Activated CD4-positive, alpha-beta T cell treated with anti-CD3 and anti-CD28 coated beads, Interleukin-2, amount 50 U/mL, for 16 hours (primary cell): ENCODE results near the gene CBX3.
"Not testable (repeated sequence)": the region's sequence is repeated elsewhere in the genome, so short reads cannot be mapped to it uniquely, and the experiment has no call there.

Source experiments
- DNase-seq: peaks from one replicate; pipeline ENCODE4 v3.0.0-alpha.2; 2020

CBX3 gene

DNA sequence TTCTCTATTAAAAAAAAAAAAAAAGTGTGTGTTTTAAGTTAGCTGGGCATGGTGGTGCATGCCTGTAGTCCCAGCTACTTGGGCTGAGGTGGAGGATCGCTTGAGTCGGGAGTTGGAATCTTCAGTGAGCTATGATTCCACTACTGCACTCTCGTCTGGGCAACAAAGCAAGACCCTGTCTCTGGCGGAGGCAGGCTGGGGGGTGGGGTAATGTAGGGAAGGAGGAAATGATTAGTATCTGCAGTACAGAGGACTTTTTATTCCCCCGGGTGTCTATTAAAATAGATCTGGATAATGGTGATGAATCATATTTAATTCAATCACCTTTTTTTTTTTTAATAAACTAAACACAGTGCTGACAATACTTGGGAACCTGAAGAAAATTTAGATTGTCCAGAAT lies 6.5 kb downstream of the CBX3 start:
- no peak for DNase-seq

DNA sequence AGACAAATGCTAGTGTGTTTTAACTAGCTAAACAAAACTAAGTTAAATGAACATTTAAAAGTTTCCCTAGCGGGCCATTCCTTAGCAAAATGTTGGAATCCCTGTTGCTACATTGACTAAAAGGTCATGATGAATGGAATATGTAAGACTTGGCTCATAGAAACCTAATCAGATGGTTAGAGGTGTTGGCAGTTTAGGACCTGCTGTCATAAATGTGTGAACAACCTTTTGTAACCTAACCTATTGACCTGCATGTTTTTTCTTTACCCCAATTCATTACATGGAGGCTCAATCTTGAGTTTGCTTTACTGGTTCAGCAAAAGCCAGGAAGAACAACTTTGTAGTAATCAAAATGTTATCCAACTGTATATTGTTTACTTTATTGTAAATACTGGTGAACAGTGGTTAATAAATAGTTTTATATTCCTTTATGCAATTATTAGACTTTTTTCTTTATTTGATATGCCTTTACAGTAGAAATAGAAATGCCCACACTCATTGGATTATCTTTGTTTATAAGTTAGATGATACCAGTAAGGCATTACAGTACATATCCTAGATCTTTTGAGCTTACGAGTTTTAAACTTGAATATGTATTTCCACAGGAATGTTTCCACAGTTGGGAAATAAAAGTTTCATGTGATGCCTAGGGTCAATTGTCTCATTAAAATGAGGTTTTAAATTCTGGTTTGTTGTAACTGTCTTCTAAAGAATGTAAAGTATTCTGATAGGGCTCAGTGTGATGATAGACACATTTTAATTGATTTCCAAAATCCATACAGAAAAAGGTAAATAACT lies 11.6 kb downstream of the CBX3 start:
- no peak for DNase-seq

DNA sequence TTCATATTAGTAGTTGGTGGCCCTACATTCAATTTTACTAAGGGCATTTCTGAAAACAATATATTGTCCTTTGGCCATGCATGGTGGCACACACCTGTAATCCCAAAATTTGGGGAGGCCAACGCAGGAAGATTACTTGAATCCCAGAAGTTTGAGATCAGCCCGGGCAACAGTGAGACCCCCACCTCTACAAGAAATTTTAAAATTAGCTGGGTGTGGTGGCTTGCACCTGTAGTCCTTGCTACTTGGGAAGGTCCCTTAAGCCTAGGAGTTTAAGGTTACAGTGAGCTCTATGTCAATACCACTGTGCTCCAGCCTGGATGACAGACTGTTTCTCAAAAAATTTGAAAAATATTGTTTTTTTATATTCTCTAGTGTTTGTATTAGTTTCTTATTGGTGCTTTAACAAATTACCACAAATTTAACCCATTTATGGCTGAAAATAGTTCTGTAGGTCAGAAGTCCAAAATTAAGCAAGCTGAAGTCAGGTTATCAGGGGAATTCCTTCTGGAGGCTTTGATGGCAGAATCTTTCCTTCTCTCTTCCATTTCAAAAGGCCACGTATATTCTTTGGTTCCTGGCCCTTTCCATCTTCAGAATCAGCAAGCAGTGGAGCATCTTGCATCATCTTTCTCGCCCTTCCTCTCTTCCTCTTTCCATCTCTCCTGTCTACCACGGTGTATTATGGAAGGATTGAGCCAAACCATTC lies 12.4 kb downstream of the CBX3 start:
- DNase-seq: no peak

DNA sequence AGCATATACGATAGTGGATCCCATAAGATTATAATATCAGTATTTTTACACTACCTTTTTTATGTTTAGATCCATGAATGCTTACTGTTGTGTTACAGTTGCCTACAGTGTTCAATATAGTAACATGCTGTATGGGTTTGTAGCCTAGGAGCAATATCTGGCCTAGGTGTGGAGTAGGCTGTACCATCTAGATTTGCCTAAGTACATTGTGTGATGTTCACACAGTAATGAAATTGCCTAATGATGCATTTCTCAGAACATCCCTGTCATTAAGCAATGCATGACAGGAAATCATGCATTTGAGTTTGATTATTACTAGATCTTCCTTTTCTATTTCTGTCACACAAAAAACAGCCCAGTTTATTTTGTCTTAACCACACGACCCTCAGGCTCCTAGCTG lies 14.5 kb downstream of the CBX3 start:
- DNase-seq: peak; percentile 41

DNA sequence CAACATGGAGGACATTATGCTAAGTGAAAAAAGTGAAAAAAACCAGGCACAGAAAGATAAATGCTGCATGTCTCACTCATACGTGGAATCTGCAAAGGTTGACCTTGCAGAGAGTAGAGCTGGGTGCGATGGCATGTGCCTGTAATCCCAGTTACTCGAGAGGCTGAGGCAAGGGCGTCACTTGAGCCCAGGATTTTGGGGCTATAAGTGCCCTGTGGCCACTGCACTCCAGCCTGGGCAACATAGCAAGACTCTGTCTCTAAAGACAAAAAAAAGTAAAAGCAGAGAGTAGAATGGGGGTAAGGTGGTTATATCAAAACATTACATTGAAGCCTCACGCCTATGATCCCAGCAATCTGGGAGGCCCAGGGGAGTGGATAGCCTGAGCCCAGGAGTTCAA lies 22.8 kb downstream of the CBX3 start:
- DNase-seq: no peak

DNA sequence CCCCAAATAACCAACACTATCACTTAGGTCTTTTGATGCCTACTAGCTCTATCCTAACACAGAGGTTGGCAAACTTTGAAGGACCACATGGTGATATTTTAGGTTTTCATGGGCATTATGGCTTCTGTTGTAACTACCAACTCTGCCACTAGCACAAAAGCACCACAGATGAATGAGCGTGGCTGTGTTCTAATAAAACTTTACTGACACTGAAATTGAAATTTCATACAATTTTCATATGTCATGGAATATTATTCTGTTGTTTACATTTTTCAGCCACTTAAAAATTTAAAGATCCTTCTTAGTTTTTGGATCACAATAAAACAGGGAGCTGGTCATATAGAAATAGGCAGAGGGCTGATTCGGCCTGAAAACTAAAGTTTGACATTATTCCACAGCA lies 26.4 kb downstream of the CBX3 start:
- DNase-seq: no peak

DNA sequence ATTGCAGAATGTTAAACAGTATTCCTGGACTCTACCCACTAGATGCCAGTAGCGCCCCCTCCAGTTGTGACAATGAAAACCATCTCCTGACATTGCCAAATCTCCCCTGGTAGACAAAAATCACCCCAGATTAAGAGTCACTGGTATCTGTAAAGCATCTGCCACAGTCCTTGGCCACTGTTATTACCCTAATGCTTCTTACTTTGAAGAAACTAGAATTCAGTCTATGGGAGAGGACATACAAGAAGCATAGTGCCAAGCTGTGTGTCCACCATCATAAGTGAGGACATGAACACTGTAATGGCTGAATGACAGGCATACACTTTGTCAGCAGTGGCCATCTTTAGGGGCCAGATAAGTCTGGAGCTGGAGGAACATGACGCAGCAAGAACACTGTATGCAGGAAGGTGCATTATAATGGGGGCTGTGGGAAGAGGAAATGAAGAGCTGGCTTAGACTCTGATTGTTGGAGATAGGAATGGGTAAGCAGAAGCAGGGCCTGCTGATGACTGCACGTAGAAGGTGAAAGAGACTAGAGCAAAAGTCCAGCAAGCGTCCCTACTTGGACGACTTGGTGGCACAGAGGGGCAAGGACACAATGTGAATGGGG lies 32.5 kb downstream of the CBX3 start:
- DNase-seq: no peak

DNA sequence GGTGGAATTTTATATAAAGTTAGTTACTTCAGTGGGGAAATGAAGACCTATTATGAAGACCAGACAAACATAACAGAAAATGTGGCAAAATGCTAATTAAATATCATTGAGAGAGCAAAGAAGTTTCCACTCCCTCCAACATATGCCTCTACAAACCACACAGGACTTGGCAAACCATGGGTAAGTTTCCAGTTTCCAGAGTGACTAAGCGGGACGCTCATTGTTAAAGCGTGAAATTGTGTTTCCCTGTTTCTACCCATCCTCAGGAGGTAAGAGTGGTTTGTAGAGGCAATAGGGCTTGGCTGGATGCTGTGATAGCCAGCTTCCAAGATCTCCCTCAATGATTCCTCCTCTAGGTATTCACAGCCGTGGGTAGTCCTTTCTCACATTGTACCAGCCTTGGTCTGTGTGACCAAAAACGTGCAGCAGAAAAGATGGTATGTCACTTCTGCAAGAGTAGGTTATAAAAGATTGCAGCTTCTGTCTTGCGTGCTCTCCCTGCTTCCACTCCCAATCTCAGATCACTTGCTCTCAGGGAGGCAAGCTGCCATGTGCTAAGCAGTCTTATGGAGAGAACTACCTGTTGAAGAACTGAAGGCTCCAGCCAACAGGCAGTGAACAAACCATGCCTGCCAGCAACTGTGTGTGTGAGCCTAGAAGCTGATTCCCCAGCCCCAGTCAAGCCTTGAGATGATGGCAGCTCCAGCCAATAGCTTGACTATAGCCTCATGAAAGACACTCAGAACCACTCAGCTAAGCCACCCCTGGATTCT lies 35.7 kb downstream of the CBX3 start:
- DNase-seq: no peak

DNA sequence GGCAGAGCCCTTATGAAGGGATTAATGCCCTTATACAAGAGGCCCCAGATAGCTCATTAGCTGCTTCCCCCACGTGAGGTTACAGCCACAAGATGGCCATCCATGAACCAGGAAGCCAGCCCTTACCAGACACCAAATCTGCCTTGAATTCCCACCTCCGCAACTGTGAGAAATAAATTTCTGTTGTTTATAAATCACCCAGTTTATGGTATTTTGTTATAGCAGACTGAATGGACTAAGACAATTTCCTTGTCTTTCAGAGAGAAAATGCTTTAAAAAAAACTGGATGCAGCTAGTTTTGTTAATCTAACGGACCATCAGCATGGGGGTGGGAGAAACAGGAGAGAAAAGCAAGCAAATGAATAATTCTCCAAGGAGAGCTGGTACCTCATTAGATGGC lies 36.5 kb downstream of the CBX3 start:
- no peak for DNase-seq

DNA sequence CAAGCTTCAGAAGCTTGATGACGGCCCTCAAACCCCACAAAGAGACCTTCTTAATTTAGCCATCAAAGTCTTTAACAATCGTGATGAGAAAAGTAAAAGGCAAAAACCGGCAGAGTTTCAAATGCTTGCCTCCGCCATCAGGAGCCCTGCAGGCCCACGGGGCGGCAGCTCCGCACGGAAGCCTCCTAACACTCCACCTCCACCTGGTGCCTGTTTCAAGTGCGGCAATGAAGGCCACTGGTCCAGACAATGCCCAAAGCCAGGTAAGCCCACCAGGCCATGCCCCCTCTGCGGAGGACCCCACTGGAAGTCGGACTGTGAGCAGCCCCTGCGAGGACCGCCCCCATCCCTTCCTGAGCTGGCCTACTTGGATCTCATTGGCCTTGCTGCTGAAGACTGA lies 43.6 kb downstream of the CBX3 start:
- no peak for DNase-seq

DNA sequence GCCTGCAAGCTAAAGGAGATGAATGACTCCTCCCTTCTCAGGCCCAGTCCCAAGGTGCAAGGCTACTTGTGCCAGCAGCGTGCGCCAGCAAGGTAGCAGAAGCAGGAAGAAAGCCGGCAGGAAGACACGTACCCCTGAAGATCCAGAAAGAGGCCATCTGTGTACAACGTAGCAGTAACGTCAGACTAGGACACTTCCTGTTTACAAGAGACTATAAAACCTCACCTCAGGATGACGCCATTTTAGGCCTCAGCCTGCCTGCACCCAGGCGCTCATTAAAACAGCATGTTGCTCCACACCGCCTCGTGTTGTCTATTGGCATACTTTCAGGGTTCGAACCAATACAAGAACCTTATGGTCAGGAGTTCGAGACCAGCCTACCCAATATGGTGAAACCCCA lies 48.7 kb downstream of the CBX3 start:
- no peak for DNase-seq

DNA sequence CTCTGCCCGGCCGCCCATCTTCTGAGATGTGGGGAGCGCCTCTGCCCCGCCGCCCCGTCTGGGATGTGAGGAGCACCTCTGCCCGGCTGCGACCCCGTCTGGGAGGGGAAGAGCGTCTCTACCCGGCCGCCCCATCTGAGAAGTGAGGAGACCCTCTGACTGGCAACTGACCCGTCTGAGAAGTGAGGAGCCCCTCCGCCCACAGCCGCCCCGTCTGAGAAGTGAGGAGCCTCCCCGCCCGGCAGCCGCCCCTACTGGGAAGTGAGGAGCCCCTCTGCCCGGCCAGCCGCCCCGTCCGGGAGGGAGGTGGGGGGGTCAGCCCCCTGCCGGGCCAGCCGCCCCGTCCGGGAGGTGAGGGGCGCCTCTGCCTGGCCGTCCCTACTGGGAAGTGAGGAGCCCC lies 60.3 kb downstream of the CBX3 start:
- DNase-seq: not testable (repeated sequence)
